K562 (cell line): ENCODE results near the gene CCDC194. TPM values are rescaled to one million over a fixed set of nuclear protein-coding genes. Genes with fewer than 3 reads are reported as not detected.

Experiments
- ATAC-seq: fragments of 200-7000 bp; cut with Tn5 transposase; 3 replicates; pipeline ENCODE4 v1.9.1; 2020; ENCODE audit warnings: moderate library complexity
- BruUV-seq: library from RNA; stranded (reverse); fragments of 400-500 nt; replicated peaks from 2 replicates; lab custom pipeline; 2021; lab: Mats Ljungman, UMichigan
- CTCF ChIA-PET: fragments of 300-600 bp; formaldehyde crosslinking; extraction: SDS; loops from one replicate; lab custom pipeline; 2021; ENCODE audit warnings: low intra/inter-chr PET ratio; lab: Yijun Ruan, JAX
- POLR2A ChIA-PET: fragments of 300-600, 350-650 bp; sonication (Branson Sonifier 250); formaldehyde crosslinking; extraction: SDS; loops from one replicate; lab custom pipeline; 2021; ENCODE audit warnings: antibody characterized with exemption, inconsistent platforms; lab: Yijun Ruan, JAX
- DNase-seq, 4 experiments: peaks; one replicate each; pipeline versions ENCODE4 v3.0.0 to v3.0.0-alpha.2; 2011 to 2018; ENCODE audit warnings: low spot score in 3 of 4, mixed read lengths in 3 of 4; ENCODE audit errors: extremely low read depth in 1 of 4
- FAIRE-seq: peaks from 2 replicates; lab custom pipeline; 2011; peaks lifted over from hg19 to GRCh38; lab: Jason Lieb, UNC
- H2AFZ ChIP-seq: 2 replicates; pipeline ENCODE4 v1.6.0; 2011; ENCODE audit warnings: low read depth, low read length, control low read depth, inconsistent platforms
- H3K27ac ChIP-seq: fragments of 200-600 bp; 3 replicates; pipeline ENCODE4 v1.8.0; 2011; ENCODE audit warnings: low read depth, mild to moderate bottlenecking, control low read depth, inconsistent platforms, low read length, moderate library complexity, mixed read lengths; ENCODE audit errors: extremely low read depth
- H3K27me3 ChIP-seq, 2 experiments: fragments of 300-600 bp in 1 of 2; 2 replicates in 1 of 2; 3 replicates in 1 of 2; pipeline versions ENCODE4 v1.6.0 to v1.8.0; 2011; ENCODE audit warnings: inconsistent platforms in 2 of 2, low read length in 2 of 2, mild to moderate bottlenecking in 1 of 2, mixed read lengths in 1 of 2, moderate library complexity in 1 of 2; ENCODE audit not compliant: control insufficient read depth in 2 of 2, insufficient read depth in 2 of 2
- H3K36me3 ChIP-seq: fragments of 300-600 bp; 3 replicates; pipeline ENCODE4 v1.8.0; 2011; ENCODE audit warnings: mild to moderate bottlenecking, low read length, inconsistent platforms; ENCODE audit not compliant: control insufficient read depth, insufficient read depth
- H3K4me1 ChIP-seq, 2 experiments: fragments of 200-600 bp in 1 of 2; replicated peaks in 1 of 2; 2 replicates in 1 of 2; 3 replicates in 1 of 2; pipeline versions ENCODE4 v1.5.1 to v1.8.0; 2011; ENCODE audit warnings: inconsistent platforms in 2 of 2, low read length in 2 of 2, mild to moderate bottlenecking in 1 of 2, mixed read lengths in 1 of 2, moderate library complexity in 1 of 2; ENCODE audit not compliant: control insufficient read depth in 2 of 2, insufficient read depth in 2 of 2
- H3K4me2 ChIP-seq: 2 replicates; pipeline ENCODE4 v1.6.1; 2011; ENCODE audit warnings: low read length, control low read depth, inconsistent platforms, mixed read lengths; ENCODE audit not compliant: insufficient read depth
- H3K4me3 ChIP-seq: fragments of 200-600 bp; sonication (generic), shearing (Covaris generic); 2 replicates; pipeline ENCODE4 v1.5.1; 2016; ENCODE audit warnings: control low read depth, inconsistent platforms
- H3K79me2 ChIP-seq: fragments of 200-600 bp; 3 replicates; pipeline ENCODE4 v1.8.0; 2011; ENCODE audit warnings: low read length, inconsistent platforms; ENCODE audit not compliant: control insufficient read depth, insufficient read depth
- H3K9ac ChIP-seq, 2 experiments: 2 replicates each; pipeline versions ENCODE4 v1.6.0 to v1.6.1; 2011; ENCODE audit warnings: low read depth in 2 of 2, low read length in 2 of 2, control low read depth in 1 of 2, inconsistent platforms in 1 of 2, mild to moderate bottlenecking in 1 of 2, mixed read lengths in 1 of 2; ENCODE audit not compliant: insufficient read depth in 1 of 2
- H3K9me1 ChIP-seq: one replicate; pipeline ENCODE4 v1.6.0; 2011; ENCODE audit warnings: inconsistent platforms, mild to moderate bottlenecking, low read length, moderate library complexity; ENCODE audit not compliant: control insufficient read depth, insufficient read depth
- H3K9me3 ChIP-seq: replicated peaks from 2 replicates; pipeline ENCODE4 v1.5.1; 2011; ENCODE audit warnings: low read depth, low read length, inconsistent platforms; ENCODE audit not compliant: control insufficient read depth, insufficient read depth
- H4K20me1 ChIP-seq: replicated peaks from 2 replicates; pipeline ENCODE4 v1.6.1; 2011; ENCODE audit warnings: low read length, inconsistent platforms, mixed read lengths; ENCODE audit not compliant: control insufficient read depth, insufficient read depth
- E2F6 ChIP-seq, 2 experiments: IDR thresholded peaks; 2 replicates each; pipeline ENCODE4 v1.6.1; 2011; ENCODE audit warnings: borderline replicate concordance in 1 of 2, control low read depth in 1 of 2, low read depth in 1 of 2, low read length in 1 of 2, mild to moderate bottlenecking in 1 of 2, mixed read lengths in 1 of 2, moderate library complexity in 1 of 2; ENCODE audit not compliant: insufficient read depth in 1 of 2, insufficient read length in 1 of 2, poor library complexity in 1 of 2, severe bottlenecking in 1 of 2; ENCODE audit errors: extremely low read depth in 1 of 2
- MEF2D ChIP-seq: conservative IDR thresholded peaks from 2 replicates; pipeline ENCODE4 v1.6.1; 2016; ENCODE audit warnings: low read depth, missing genetic modification characterization, missing compliant biosample characterization
- SFPQ ChIP-seq: fragments of 200-400 bp; formaldehyde crosslinking; IDR thresholded peaks from 2 replicates; pipeline ENCODE4 v1.6.1; 2017; ENCODE audit warnings: mild to moderate bottlenecking, low read depth, low read length, moderate library complexity
- SIRT6 ChIP-seq: IDR thresholded peaks from one replicate; pipeline ENCODE4 v1.6.1; 2012; ENCODE audit warnings: low read depth, mild to moderate bottlenecking, control low read depth, inconsistent platforms, low read length, moderate library complexity
- ZNF609 ChIP-seq: sonication (generic); formaldehyde crosslinking; IDR thresholded peaks from 2 replicates; pipeline ENCODE4 v1.8.1; 2023; ENCODE audit warnings: missing genetic modification reagents, mild to moderate bottlenecking, borderline replicate concordance
- ZSCAN32 ChIP-seq: fragments of 450-650 bp; formaldehyde crosslinking; IDR thresholded peaks from 2 replicates; pipeline ENCODE4 v1.4.0; 2020; ENCODE audit warnings: mild to moderate bottlenecking, moderate library complexity
- WGBS: fragments of 100-300 bp; shearing (Covaris generic); methylation state at CpG from one replicate; pipeline ENCODE4 v1.1.6; 2016; ENCODE audit warnings: low coverage, mixed read lengths; ENCODE audit not compliant: insufficient coverage; ENCODE audit errors: missing lambda C conversion rate; 5-methylcytosine and 5-hydroxymethylcytosine counted together
- in situ Hi-C: fragments of 300-500 bp; cut with MboI; formaldehyde crosslinking; loops from 4 replicates; pipeline ENCODE4 v1.15.0; 2018; ENCODE audit warnings: inconsistent platforms, mixed read lengths
- intact Hi-C: fragments of 100-400 bp; cut with micrococcal nuclease; formaldehyde crosslinking; loops from 2 replicates; pipeline ENCODE4 v1.14.2; 2022
- polyA plus RNA-seq, 8 experiments: library from polyadenylated mRNA; depleted of rRNA in 4 of 8; stranded (reverse) in 5 of 8; unstranded in 3 of 8; fragments of >200 nt; fragmentation: Nextera tagmentation in 2 of 8; fragmentation: Illumina TruSeq in 1 of 8; extraction: Ambion mirVana in 2 of 8; extraction: Trizol in 1 of 8; gene quantifications; 2 replicates each; pipeline versions ENCODE4 v1.2.1 to v1.2.3, GENCODE V29; 2011 to 2014; ENCODE audit warnings: inconsistent platforms in 1 of 8, missing spikeins in 1 of 8
- total RNA-seq, 7 experiments: library from RNA; depleted of rRNA in 6 of 7; stranded (reverse); fragments of >200 nt in 6 of 7; fragmentation: Illumina TruSeq in 2 of 7; extraction: Trizol in 2 of 7; gene quantifications; 2 replicates each; pipeline versions ENCODE4 v1.2.1 to v1.2.3, GENCODE V29; 2011 to 2021; ENCODE audit warnings: low replicate concordance in 1 of 7

The CCDC194 gene
- total and polyA plus RNA-seq, 9 of the 15 experiments (the other 6 are each of a cell fraction or from before 2014, with no cell fraction given), result 0.13 to 1.3 (median 0.39) TPM; not detected in 3

DNA sequence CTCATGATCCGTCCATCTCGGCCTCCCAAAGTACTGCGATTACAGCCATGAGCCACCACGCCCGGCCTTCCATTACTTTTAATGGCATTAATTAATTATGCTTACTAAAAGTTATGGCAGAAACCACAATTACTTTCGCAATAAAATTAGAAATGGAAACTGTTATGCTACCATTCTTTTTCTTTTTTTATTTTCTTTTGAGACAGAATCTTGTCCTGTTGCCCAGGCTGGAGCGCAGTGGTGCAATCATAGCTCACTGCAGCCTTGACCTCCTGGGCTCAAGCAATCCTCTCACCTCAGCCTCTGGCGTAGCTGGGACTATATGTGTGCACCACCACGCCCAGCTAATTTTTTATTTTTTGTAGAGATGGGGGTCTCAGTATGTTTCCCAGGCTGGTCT is 16.0 kb upstream of the CCDC194 start:
- H3K27ac ChIP-seq, result no peak overlapping the region
- POLR2A ChIA-PET, result interaction anchor here (0.7 kb wide), 1 partner anchor 10 kb away, joined by 5 read pairs; the partner anchor contains the start of gene MVB12A
- no peak overlapping the region for H2AFZ ChIP-seq
- BruUV-seq, result no TSS peak
- H3K79me2 ChIP-seq, result peaks cover 34% of the 10 kb centered on the region
- peaks cover 29% of the 10 kb centered on the region; the same call in 2 of the 3 replicates for H3K36me3 ChIP-seq
- CTCF ChIA-PET, result no interaction called here
- H3K4me1 ChIP-seq, result peaks cover 6 to 19% of the 10 kb centered on the region in 2 experiments; a peak in 4 of 5 replicates
- no peaks in the 10 kb centered on the region for H3K9me3 ChIP-seq
- no peak for ATAC-seq
- no peaks in the 10 kb centered on the region for H3K27me3 ChIP-seq
- H3K9me1 ChIP-seq, result no peaks in the 10 kb centered on the region
- in situ Hi-C loops, result no loop called here
- no peak overlapping the region for H3K9ac ChIP-seq
- H4K20me1 ChIP-seq, result no peaks in the 10 kb centered on the region
- FAIRE-seq, result no peak
- no peak for DNase-seq
- H3K4me3 ChIP-seq, result no peak overlapping the region
- 95% methylated on average over 9 of the region's 9 CpGs for WGBS
- no peak overlapping the region for H3K4me2 ChIP-seq
- intact Hi-C loops, result no loop called here
- TF ChIP-seq SFPQ (no peak), ZSCAN32 (no peak), SIRT6 (no peak), E2F6 (IDR thresholded peaks at IDR 0.05; ENCODE audit: borderline replicate concordance in 1 of 2, extremely low read depth in 1 of 2, insufficient read depth in 1 of 2, insufficient read length in 1 of 2, low read depth in 1 of 2, low read length in 1 of 2, poor library complexity in 1 of 2, severe bottlenecking in 1 of 2) (no peak), MEF2D (no peak), ZNF609 (no peak)
